NCI-H82 treated with DMSO at 0.1 percent for 48 hours (cell line): ENCODE measurements around the gene SNRNP70.
A peak's percentile ranks its signal among the peaks of the same experiment; 100 is the strongest.
"Not testable (repeated sequence)": the region's sequence is repeated elsewhere in the genome, so short reads cannot be mapped to it uniquely, and the experiment has no call there.

Experiments used
- DNase-seq: peaks from one replicate; lab custom pipeline; 2025; ENCODE audit not compliant: unreplicated experiment; lab: John Stamatoyannopoulos, UW

The SNRNP70 gene

DNA sequence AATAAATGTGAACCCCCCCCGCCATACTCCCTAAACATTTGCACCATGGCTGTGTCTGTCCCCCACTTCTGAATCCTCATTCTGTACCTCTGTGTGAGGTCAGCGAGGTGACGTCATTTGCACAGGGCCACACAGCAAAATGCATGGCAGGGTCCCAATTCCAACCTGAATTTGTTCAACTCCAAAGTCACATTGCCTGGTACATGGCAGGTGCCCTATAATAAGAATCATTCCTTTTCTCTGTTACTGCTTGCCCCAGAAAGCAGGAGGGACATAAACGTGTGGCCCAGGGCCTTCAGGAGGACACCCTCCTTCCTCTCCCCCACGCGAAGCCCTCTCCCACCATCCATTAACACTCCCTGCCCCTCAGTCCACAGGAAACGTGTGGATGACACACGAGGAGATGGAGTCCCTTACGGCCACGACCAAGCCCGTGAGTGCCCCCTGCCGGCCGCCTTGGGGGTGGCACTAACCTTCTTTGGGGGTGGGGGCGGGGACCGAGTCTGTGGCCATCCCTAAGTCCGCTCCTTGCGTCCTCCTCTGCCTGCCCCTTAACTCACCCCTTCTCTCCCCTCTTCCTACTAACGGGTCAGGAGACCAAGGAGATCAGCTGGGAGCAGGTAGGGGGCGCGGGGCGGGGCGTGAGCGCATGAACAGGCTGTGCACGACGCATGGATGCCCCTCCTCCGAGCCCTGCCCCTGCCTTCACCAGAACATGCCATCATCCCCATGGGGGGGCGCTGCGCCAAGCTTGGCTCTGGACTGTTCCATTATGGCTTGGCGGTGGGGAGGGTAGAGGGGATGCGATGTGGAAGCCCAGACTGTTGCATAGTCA, 60.5 kb downstream of the SNRNP70 start:
- DNase-seq: peak; percentile 72

- not testable (repeated sequence) for DNase-seq
Measured at GRCh38 chr19:49146408-49146770, 61.1 kb downstream of the SNRNP70 start.

GRCh38 chr19:49148044-49148682, 62.9 kb downstream of the SNRNP70 start:
- DNase-seq: no peak

DNA sequence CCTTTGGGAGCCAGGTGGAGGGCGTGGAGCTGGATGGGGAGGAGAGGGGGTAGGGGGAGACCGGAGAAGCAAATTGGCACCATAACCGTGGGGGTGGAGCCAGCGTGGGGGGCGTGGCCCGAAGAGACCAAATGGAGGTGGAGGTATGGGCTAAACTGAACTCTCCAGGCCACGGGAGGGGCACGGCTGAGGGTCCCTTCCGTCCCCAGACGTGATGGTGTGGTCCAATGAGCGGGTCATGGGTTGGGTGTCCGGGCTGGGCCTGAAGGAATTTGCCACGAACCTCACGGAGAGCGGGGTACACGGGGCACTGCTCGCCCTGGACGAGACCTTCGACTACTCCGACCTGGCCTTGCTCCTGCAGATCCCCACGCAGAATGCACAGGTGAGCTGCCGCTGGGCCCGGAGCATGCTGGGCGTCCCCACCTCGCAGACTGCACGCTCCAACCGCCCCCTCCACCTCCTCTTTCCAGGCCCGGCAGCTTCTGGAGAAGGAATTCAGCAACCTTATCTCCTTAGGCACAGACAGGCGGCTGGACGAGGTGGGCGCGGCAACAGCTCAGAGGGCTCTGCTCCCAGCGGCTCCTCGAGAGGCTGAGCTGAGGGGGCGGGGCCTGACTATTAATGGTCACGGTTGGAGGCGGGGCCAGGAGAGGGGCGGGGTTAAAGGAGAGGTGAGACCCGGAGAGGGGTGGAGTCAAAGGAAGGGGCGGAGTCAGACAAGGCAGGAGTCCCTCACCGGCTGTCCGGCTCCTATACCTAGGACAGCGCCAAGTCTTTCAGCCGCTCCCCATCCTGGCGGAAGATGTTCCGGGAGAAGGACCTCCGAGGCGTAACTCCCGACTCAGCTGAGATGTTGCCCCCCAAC, 63.8 kb downstream of the SNRNP70 start:
- peak; percentile 98 for DNase-seq

DNA sequence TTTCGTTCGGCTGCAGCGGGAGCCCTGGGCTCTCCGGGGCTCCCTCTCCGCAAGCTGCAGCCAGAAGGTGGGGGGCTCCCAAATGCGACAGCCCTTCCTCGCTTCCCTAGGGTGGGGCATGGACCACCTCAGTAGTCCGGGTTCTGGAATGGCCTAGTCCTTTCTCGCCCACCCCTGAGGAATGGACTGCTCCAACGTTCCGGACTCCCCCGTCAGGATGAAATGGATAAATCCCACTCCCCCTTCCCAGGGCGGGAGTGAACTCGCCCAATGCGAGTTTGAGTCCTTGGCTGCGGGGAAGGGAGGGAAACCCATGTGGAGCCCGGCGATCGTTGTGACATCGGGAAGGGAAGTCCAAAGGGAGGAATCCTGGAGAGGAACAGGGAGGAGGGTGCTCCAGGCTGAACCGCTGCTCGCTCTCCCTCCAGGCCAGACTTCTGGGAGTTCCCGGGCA, 64.4 kb downstream of the SNRNP70 start:
- DNase-seq: peak; percentile 44

- peak; percentile 81 for DNase-seq
Measured at GRCh38 chr19:49150106-49150943, 65.1 kb downstream of the SNRNP70 start.

DNA sequence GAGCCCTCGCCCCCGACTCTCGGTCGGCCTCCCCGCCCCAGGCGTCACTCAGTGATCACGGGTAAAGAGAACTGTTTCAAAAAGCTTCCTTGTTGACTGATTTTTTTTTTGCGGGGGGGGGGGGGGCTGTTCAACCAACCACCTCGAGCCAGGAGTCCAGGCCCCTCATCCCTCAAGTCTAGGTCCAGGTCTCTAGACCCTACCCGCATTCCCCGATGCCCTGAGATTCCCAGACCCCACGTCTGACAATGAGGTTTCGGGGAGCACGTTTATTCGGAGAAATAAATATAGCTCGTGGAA, 65.6 kb downstream of the SNRNP70 start:
- no peak for DNase-seq

DNA sequence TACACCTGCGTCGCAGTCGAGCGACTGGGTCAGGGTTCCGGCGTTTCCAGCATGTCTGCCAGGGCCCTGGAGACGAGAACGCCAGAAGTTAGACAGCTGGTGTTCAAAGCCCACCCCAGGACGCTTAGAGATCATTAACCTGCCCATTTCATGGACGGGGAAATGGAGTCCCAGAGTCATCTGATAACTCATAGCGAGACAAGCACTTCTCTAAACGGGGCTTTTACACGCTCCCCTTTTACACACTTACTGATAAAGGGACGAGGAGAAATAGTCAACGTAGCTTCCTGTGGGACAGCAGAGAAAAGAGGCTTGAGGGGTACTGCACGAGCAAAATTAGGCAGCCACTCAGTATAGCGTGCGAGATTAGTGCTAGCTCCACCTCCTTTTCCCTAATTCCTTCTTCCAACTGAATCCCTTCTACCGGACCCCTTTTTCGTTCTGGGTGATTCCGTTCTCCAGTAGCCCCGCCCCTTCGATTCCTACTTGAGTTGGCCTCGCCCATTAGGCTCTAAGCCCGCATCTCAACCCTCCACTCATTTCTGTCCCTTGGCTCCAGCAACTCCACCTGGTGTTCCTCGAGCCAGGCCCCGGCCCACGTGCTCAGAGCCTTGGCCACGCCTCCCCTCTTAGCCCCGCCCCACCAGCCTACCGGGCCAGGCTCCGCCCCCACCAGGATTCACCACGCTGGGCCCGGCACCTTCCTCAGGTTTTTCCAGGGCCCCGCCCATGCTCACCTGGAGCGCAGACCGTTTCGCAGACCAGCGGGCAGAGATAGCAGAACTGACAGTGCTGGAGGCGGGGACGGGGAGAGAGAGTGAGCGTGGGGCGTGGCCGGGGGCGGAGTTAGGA, 66.2 kb downstream of the SNRNP70 start:
- DNase-seq: peak; percentile 80

- DNase-seq: no peak
Measured at GRCh38 chr19:49152119-49152550, 66.9 kb downstream of the SNRNP70 start.

DNA sequence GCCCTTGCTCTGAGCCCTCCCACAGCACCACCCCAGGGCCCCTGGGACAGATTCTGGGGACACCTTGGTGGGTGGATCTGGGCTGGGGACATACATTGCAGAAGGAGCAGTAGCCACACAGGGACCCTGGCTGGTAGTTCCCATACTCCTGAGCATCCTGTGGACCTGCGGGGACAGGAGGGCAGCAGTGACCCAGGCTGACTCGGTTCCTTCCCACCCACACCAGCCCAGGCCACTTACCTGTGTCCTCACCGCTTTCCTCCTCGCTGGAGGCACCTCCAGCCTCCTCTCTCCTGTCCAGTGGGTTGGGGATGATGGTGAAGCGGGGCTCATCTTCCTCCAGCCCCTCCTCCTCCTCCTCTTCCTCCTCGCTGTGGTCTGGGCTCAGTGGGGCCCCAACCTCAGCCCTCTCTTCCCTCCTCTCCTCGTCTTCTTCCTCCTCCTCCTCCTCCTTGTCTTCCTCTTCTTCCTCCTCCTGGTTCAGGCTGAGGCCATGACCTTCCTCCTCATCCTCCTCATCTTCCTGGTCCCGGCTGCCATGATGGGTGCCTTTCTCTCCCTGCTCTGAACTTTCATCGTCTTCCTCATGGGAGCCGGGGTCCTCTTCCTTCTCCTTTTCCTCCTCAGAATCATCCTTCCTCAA, 68.0 kb downstream of the SNRNP70 start:
- DNase-seq: no peak

DNA sequence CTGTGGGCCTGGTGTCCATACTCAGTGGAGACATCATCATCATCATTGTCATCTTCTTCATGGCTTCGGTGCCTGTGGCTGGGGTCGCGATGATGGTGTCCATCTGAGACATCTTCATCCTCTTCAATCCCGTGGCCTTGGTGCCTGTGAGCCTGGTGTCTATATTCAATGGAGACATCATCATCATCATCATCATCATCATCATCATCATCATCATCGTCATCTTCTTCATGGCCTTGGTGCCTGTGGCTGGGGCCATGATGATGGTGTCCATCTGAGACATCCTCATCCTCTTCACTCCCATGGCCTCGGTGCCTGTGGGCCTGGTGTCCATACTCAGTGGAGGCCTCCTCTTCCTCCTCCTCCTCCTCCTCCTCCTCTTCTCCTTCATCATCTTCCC, 69.0 kb downstream of the SNRNP70 start:
- no peak for DNase-seq

DNA sequence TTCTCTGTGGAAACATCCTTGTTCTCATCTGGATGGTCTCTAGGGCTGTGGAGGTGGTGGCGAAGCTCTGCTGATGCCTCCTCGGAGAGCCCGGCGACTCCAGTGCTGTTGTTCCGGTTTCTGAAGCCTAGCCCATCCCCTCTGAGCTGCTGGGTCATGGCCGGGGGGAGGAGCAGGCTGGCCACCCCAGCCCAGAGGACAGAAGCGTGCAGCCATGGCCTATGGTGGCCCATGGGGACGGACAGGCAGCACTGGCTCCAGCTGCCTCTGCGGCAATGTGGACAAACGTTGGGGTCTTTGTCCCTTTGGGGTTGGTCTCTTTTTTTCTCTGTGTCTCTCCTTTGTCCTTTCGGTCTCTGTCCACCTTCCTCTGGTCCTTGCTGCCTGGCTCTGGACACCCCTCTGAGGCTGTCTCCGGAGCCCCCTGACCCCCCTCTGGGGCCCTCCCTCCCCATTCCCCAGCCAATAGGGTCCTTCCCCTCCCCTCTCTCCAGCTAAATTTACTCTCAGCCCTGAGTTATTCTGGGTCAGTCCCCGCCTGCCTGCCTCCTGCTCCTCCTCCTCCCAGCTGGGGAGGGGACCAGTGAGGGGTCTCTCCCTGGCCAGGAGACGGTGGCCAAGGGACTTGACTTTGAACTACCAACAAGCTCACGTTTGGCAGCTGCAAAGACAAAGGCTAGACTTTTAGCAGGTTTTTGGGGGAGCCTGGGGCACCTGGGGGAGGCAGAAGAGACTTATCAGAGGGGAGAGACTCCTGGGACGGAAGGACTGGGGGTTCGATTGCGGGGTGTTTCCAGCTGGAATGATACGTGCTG, 70.0 kb downstream of the SNRNP70 start, which contains the start of gene HRC:
Gene HRC (minus strand): TSS at position 392 of the 815 bp plus-strand sequence. CDS start 159 bp downstream, at position 233.
- DNase-seq: no peak

GRCh38 chr19:49155820-49156346, 70.6 kb downstream of the SNRNP70 start:
- peak; percentile 21 for DNase-seq

DNA sequence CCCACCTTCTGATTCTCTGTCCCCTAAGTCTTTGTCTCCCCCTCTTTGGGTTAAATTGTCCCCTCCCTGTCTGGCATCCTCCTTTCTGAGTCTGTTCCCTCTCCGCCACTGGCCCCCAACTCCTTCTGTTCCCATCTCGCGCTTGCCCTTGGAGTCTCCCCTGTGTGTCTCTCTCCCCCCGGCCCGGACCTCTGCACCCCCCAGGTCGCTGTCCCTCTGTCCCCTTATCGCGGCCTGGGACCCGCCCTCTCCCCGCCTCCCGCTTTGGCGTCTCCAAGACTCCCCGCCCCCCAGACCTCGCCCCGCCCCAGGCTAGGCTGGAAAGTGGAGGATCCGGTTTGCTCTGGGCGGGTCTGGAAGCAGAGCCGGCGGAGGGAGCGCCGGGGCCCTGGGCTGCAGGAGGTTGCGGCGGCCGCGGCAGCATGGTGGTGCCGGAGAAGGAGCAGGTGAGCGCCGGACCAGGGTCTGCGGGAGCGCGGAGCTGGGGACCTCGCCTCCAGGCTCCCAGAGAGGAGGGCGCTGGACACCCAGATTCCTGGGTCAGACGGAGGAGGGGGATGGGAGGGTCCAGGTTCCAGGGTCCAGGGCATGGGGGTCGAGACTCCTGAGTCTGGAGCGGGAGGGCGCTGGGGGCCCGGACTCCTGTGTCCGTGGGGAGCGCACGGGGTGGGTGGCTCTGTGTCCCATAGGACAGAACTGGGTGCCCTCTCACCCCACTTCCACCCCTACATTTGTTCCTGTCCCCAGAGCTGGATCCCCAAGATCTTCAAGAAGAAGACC, 72.4 kb downstream of the SNRNP70 start, which contains the start of gene TRPM4:
Gene TRPM4 (plus strand): TSS at position 348 of the 780 bp plus-strand sequence. CDS start 75 bp downstream, at position 423.
- DNase-seq: peak; percentile 58
